Mesodermal cell (in vitro differentiated cells): ENCODE data around the gene LPAR1.

ENCODE experiments used
- H3K27ac ChIP-seq: 2 replicates; pipeline ENCODE4 v1.7.0; 2013; ENCODE audit warnings: mild to moderate bottlenecking, low read depth, low read length, moderate library complexity; ENCODE audit not compliant: severe bottlenecking
- H3K36me3 ChIP-seq: 2 replicates; pipeline ENCODE4 v1.7.1; 2013; ENCODE audit warnings: mild to moderate bottlenecking, low read length, moderate library complexity; ENCODE audit not compliant: control insufficient read depth, insufficient read depth
- H3K4me1 ChIP-seq: one replicate; pipeline ENCODE4 v1.7.1; 2013; ENCODE audit warnings: mild to moderate bottlenecking, low read length; ENCODE audit not compliant: insufficient read depth, control insufficient read depth, poor library complexity, severe bottlenecking
- H3K4me3 ChIP-seq: 2 replicates; pipeline ENCODE4 v1.7.0; 2013; ENCODE audit warnings: low read length, control low read depth, mild to moderate bottlenecking; ENCODE audit not compliant: insufficient read depth, poor library complexity, severe bottlenecking; ENCODE audit errors: extremely low read depth
- H3K9me3 ChIP-seq: 2 replicates; pipeline ENCODE4 v1.7.1; 2013; ENCODE audit warnings: mild to moderate bottlenecking, low read length, moderate library complexity; ENCODE audit not compliant: control insufficient read depth
- WGBS, 2 experiments: methylation state at CpG; one replicate each; pipeline ENCODE4 v1.1.5; 2013; ENCODE audit warnings: missing lambda C conversion rate in 2 of 2; ENCODE audit not compliant: insufficient coverage in 2 of 2; 5-methylcytosine and 5-hydroxymethylcytosine counted together

The LPAR1 gene

DNA sequence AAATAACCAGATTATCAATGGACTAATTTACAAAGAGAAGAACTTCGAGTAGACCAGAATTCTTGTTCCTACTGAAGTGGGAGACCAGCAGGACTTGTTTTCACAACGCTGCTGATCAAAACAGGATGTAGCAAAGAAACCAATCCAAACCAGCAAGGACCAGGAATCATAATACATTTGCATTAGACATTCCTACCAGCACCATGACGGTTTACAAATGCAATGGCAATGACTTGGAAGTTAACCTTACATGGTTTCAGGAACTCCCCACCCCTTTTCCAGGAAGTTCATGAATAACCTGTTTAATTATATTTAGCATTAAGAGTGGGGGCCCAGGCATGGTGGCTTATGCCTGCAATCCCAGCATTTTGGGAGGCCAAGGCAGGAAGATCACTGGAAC lies 100.0 kb downstream of the LPAR1 start:
- H3K36me3 ChIP-seq, result no peaks in the 10 kb centered on the region
- H3K4me3 ChIP-seq, result no peak overlapping the region
- no peak overlapping the region for H3K27ac ChIP-seq
- H3K4me1 ChIP-seq, result no peaks in the 10 kb centered on the region
- H3K9me3 ChIP-seq, result no peaks in the 10 kb centered on the region
- 85 to 100% methylated on average over 2 of the region's 3 CpGs for WGBS, 2 experiments

DNA sequence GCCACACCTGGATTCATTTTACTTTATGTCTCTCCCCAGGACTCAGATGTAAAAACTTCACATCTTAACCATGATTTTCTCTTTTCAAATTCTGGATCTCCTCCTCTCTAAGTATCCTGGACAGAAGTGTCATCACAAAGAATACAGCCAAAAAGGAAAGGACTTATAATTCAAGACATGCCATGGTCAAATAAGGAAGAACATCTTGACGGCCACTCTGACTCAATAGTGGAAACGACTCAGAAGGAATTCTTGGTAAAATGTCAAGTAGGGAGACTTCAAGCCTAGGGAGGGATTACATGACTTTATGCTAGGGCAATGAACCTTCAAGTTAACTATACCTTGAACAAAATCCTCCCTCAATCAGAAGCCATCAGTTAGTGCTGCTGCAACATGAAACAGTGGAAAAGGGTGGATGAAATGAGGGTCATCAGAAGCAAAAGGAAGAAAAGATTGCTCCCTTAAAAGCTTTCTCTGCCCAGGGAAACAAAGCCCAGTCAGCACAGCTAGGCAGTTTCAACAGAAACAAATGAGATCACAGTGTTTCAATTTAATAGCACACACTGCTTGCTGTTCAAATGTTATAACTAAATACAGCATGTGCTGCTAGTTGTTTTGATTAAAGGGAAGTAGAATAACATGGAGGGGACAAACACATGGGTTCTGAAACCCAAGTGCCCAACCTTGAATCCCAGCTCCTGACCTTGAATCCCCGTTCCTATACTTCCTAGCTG lies 101.4 kb downstream of the LPAR1 start:
- Histone ChIP-seq H3K9me3 (no peaks in the 10 kb centered on the region), H3K4me3 (no peak overlapping the region), H3K27ac (no peak overlapping the region), H3K36me3 (no peaks in the 10 kb centered on the region), H3K4me1 (no peaks in the 10 kb centered on the region)
- WGBS, 2 experiments, result 83% methylated on average over 2 of the region's 3 CpGs

DNA sequence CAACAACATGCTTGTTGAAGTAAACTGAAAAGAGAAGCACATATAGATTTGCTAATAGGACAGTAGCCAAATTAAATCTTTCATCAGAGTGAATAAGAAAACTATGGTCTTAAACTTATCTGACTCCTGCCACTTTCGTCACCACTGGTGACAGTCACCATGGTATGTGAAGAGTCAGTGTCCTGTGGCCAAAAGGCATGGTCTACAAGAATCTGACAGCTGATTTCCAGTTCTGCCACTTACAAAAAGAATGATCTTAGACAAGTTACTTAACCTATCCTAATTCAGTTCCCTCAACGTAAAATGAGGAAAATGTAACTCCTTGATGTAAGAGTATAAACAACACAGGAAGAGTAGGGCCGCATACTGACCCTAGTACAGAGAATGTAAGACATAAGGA lies 102.0 kb downstream of the LPAR1 start:
- no peaks in the 10 kb centered on the region for H3K4me1 ChIP-seq
- WGBS, 2 experiments, result 80 to 100% methylated on average over 1 of the region's 3 CpGs
- no peak overlapping the region for H3K4me3 ChIP-seq
- H3K9me3 ChIP-seq, result no peaks in the 10 kb centered on the region
- H3K36me3 ChIP-seq, result no peaks in the 10 kb centered on the region
- no peak overlapping the region for H3K27ac ChIP-seq

DNA sequence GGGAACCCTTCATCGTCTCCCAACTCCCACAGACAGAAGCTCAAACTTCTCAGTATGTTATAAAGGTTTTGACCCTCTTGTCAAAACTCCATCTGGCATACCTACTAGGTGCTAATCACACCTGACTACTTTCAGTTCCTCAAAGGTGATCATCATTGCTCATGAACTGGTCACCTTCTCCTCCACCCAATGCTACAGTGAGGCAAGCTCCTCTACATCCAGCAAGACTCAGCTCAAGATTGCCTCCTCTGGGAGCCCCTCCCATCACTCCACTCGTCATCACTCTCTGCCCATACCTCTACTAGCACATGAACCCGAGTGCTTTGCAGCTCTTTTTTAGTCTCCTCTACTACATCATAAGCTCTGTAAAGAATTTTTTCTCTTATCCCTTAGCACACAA lies 102.4 kb downstream of the LPAR1 start:
- no peak overlapping the region for H3K27ac ChIP-seq
- H3K36me3 ChIP-seq, result no peaks in the 10 kb centered on the region
- WGBS, 2 experiments, result 88 to 100% methylated on average over 2 of the region's 3 CpGs

DNA sequence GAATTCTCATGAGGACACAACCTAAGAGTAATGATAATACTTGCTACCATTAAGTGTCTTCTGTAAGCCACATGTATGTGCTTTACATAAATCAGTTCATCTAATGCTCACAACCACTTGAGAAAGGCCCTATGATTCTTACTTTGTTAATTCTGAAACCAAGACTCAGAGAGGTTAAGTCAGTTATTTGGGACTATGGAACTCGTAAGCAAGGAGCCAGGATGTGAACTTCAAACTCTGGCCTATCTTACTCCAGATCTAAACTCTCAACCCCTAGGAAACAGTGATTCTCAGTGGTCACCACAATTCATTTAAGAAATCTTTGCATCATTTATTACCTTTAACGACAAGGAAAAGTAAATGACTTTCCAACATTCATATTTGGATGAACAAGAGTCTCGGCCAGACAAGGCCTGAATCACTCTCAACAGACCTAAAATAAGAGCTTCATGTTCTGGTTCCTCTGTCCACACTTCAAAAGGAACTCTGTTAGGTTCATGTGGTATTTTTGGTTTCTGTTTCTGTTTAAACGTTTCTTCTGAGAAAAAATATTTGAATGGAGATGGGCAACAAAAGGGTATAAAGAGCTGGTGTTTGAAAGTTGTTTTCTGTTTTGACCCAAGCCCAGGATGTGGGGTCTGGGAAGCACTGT lies 104.8 kb downstream of the LPAR1 start:
- Histone ChIP-seq H3K4me1 (no peaks in the 10 kb centered on the region), H3K27ac (no peak overlapping the region), H3K4me3 (no peak overlapping the region), H3K9me3 (no peaks in the 10 kb centered on the region), H3K36me3 (no peaks in the 10 kb centered on the region)
- 93 to 96% methylated on average over 3 to 4 of the region's 4 CpGs for WGBS, 2 experiments

More for the DNA sequence above, 102.4 kb downstream of the LPAR1 start:
- H3K4me1 ChIP-seq, result no peaks in the 10 kb centered on the region
- H3K9me3 ChIP-seq, result no peaks in the 10 kb centered on the region
- H3K4me3 ChIP-seq, result no peak overlapping the region

DNA sequence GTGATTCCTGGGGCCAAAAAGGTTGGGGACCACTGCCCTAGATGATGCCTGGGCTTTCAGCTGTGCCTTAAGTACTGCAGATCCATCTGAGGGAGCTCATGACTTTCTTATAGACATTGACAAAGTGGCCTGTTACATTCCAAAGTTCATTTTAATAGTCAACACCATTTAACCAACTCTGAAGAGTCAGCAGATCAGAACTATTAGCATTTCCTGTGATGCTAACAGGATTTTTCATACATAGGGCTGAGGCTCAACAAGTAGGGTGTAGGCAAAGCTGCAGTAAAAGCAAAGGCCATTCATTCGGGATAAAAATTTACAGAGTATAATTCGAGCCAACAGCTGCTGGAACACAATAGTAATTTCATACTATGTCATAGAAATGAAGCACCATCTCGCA lies 105.4 kb downstream of the LPAR1 start:
- 100% methylated on average over 1 of the region's 3 CpGs; no CpG with 5 or more reads in 1 of the 2 experiments for WGBS, 2 experiments
- H3K4me1 ChIP-seq, result no peaks in the 10 kb centered on the region
- H3K27ac ChIP-seq, result no peak overlapping the region

DNA sequence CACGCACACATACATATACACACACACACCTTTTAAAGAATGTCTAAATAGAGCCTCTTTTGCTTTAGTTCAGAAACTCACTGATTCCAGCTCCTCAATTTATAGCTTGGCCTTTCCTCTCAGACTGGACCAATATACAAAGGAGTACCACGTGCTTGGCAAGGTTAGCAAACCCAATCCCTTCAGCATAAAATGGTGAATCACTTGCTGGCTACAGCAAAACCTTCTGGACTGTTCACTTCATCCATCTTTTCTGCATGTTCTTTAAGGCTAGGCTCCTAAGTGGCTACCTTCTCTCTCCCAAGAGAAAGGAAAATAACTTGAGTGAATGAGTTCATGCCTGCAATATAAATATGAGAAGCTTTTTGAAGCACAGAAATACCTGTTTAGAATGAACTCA lies 109.7 kb downstream of the LPAR1 start:
- Histone ChIP-seq H3K27ac (no peak overlapping the region), H3K36me3 (no peaks in the 10 kb centered on the region), H3K9me3 (no peaks in the 10 kb centered on the region), H3K4me1 (no peaks in the 10 kb centered on the region), H3K4me3 (no peak overlapping the region)
- WGBS, 2 experiments, result 75 to 87% methylated on average over 2 of the region's 2 CpGs

More for the DNA sequence above, 105.4 kb downstream of the LPAR1 start:
- Histone ChIP-seq H3K36me3 (no peaks in the 10 kb centered on the region), H3K9me3 (no peaks in the 10 kb centered on the region), H3K4me3 (no peak overlapping the region)

DNA sequence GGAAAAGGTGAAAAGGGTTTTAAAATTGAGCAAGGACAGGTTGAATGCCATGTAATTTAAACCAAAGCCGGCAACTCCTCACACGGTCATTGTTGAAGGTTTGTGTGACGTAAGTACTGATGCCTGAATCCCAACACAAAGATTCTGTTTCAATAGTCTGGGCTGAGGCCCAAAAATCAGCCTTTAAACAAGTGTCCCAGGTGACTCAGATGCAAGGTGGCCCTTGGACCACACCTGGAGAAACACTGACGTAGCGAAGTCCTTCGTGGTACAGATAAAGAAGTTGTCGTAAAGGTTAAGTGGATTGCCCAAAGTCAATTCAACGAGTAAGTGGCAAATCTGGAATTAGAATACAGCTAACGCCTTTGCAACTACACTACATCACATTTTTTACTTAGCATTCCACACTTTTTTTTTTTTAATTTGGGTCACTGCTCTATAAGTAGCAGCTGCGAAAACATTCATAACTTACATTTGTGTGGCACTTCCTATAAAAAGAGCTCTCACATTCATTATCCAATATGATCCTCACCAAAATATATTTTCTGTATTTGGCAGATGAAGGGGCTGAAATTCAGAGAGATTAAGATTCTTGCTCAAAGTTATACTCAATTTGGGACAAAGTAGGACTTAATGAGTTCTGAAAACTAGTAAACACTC lies 111.3 kb downstream of the LPAR1 start:
- Histone ChIP-seq H3K27ac (no peak overlapping the region), H3K9me3 (no peaks in the 10 kb centered on the region), H3K4me3 (no peak overlapping the region), H3K36me3 (no peaks in the 10 kb centered on the region), H3K4me1 (no peaks in the 10 kb centered on the region)
- 96 to 97% methylated on average over 8 to 10 of the region's 10 CpGs for WGBS, 2 experiments

DNA sequence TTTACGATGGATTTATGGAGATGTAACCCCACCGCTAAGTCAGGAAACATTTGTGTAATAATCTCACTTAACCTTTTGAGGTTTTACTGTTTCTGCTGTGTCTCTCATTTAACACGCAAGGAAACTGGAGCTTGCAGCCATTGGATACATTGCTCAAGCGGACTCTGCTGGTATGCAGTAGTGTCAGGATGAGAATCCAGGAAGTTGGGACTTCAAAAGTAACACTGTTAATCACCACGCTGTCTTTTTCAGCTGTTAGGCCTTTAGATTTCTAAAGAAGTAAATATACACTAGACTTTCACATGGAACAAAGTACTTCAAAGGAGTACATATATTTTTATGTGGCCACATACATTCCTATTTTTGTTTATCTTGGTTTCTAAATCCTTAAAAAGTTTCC lies 114.7 kb downstream of the LPAR1 start:
- WGBS, 2 experiments, result 86 to 93% methylated on average over 2 of the region's 5 CpGs
- H3K4me1 ChIP-seq, result no peaks in the 10 kb centered on the region
- no peak overlapping the region for H3K27ac ChIP-seq
- no peaks in the 10 kb centered on the region for H3K9me3 ChIP-seq
- H3K36me3 ChIP-seq, result no peaks in the 10 kb centered on the region
- no peak overlapping the region for H3K4me3 ChIP-seq

DNA sequence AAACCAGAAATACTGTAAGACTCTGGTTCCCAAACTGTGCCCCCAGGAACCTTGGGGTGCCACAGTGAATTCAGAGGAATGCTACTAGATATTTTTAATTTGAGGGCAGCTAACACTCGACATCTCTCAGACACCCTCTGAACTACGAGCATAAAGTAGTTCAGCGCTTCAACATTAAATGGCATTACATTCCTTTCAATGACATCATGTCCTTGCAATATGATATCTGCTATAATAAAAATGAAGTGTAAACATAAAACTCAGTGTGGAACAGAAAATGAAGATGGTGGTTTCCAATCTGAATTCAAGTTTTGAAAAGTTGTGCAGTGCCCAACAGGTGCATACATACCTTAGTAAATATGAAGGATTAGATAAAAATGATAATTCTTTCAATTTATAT lies 116.1 kb downstream of the LPAR1 start:
- H3K4me1 ChIP-seq, result no peaks in the 10 kb centered on the region
- no peaks in the 10 kb centered on the region for H3K9me3 ChIP-seq
- WGBS, 2 experiments, result 100% methylated on average over 2 of the region's 3 CpGs; no CpG with 5 or more reads in 1 of the 2 experiments
- no peak overlapping the region for H3K27ac ChIP-seq
- no peak overlapping the region for H3K4me3 ChIP-seq
- no peaks in the 10 kb centered on the region for H3K36me3 ChIP-seq

DNA sequence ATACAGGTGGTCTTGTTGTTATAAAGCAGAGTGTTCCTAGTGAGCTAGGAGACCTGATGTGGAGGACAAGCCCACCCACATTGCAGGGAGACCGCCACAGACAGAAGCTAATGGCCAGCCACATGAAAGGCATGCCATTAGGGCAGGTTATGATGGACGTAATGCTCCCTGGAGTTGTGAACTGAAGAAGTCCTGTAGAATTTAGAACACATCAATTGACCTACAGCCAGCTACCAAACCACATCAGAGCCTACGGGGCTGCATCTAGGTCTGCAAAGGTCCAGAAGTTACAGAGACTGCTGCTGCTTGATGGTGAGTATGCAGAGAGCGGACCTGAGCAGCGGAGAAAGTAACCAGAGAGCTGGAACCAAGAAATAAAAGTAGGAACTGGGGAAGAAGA lies 116.6 kb downstream of the LPAR1 start:
- Histone ChIP-seq H3K4me1 (no peaks in the 10 kb centered on the region), H3K4me3 (no peak overlapping the region), H3K36me3 (no peaks in the 10 kb centered on the region), H3K9me3 (no peaks in the 10 kb centered on the region), H3K27ac (no peak overlapping the region)
- 100% methylated on average over 2 of the region's 5 CpGs for WGBS, 2 experiments
